GM12878 (cell line): ENCODE measurements around the gene CCDC97. TPM values are rescaled to one million over a fixed set of nuclear protein-coding genes. Genes with fewer than 3 reads are reported as not detected.

Experiments used
- CBX3 ChIP-seq: fragments of 200-600 bp; sonication (generic); IDR thresholded peaks from 2 replicates; pipeline ENCODE4 v1.6.1; 2016; ENCODE audit warnings: low read depth, borderline replicate concordance
- ETV6 ChIP-seq, 2 experiments: fragments of 450-650 bp in 1 of 2; IDR thresholded peaks in 1 of 2; conservative IDR thresholded peaks in 1 of 2; 2 replicates each; pipeline ENCODE4 v1.6.1; 2014; ENCODE audit warnings: antibody characterized with exemption in 1 of 2, borderline replicate concordance in 1 of 2, low read depth in 1 of 2, mild to moderate bottlenecking in 1 of 2, moderate library complexity in 1 of 2
- HCFC1 ChIP-seq: fragments of 150-350 bp; IDR thresholded peaks from 2 replicates; pipeline ENCODE4 v1.6.1; 2014; ENCODE audit warnings: low read length
- HDGF ChIP-seq: fragments of 450-650 bp; IDR thresholded peaks from 2 replicates; pipeline ENCODE4 v1.6.1; 2016; ENCODE audit warnings: antibody characterized with exemption
- KAT2A ChIP-seq: conservative IDR thresholded peaks from 2 replicates; pipeline ENCODE4 v1.6.1; 2011; ENCODE audit warnings: low read depth, low read length; ENCODE audit not compliant: control insufficient read depth
- MEF2B ChIP-seq: fragments of 450-650 bp; IDR thresholded peaks from 2 replicates; pipeline ENCODE4 v1.6.1; 2018; ENCODE audit warnings: mild to moderate bottlenecking, moderate library complexity; ENCODE audit not compliant: partially characterized antibody, poor library complexity, severe bottlenecking
- NFIC ChIP-seq: IDR thresholded peaks from 2 replicates; pipeline ENCODE4 v1.6.1; 2012; ENCODE audit warnings: low read depth, mild to moderate bottlenecking, inconsistent platforms, low read length, moderate library complexity
- NFYB ChIP-seq: IDR thresholded peaks from 2 replicates; pipeline ENCODE4 v1.6.1; 2011; ENCODE audit warnings: low read depth, mild to moderate bottlenecking, low read length, improper control_type of control experiment, moderate library complexity; ENCODE audit not compliant: insufficient read depth
- PAX8 ChIP-seq: fragments of 450-650 bp; IDR thresholded peaks from 2 replicates; pipeline ENCODE4 v1.6.1; 2017; ENCODE audit warnings: mild to moderate bottlenecking, moderate library complexity
- RAD51 ChIP-seq: fragments of 450-650 bp; IDR thresholded peaks from 2 replicates; pipeline ENCODE4 v1.6.1; 2016; ENCODE audit warnings: moderate library complexity, mild to moderate bottlenecking, inconsistent platforms
- SMAD5 ChIP-seq: IDR thresholded peaks from 2 replicates; pipeline ENCODE4 v1.6.1; 2016; ENCODE audit warnings: antibody characterized with exemption, low read depth
- TARDBP ChIP-seq: IDR thresholded peaks from 2 replicates; pipeline ENCODE4 v1.6.1; 2016; ENCODE audit warnings: borderline replicate concordance
- TBL1XR1 ChIP-seq: IDR thresholded peaks from 2 replicates; pipeline ENCODE4 v1.6.1; 2012; ENCODE audit warnings: low read depth, low read length, improper control_type of control experiment
- ZBED1 ChIP-seq: IDR thresholded peaks from 2 replicates; pipeline ENCODE4 v1.6.1; 2016; ENCODE audit warnings: borderline replicate concordance
- ZNF24 ChIP-seq: fragments of 450-650 bp; IDR thresholded peaks from 2 replicates; pipeline ENCODE4 v1.6.1; 2017; ENCODE audit warnings: antibody characterized with exemption, mild to moderate bottlenecking
- polyA plus RNA-seq, 11 experiments: library from polyadenylated mRNA; depleted of rRNA in 4 of 11; unstranded in 6 of 11; stranded (reverse) in 5 of 11; fragments of >200 nt; fragmentation: Nextera tagmentation in 4 of 11; fragmentation: Illumina TruSeq in 1 of 11; extraction: Ambion mirVana in 4 of 11; extraction: Trizol in 1 of 11; gene quantifications; 1 replicate in 1 of 11; 2 replicates in 10 of 11; pipeline versions ENCODE4 v1.2.1 to v1.2.3, GENCODE V29; 2011 to 2016; ENCODE audit warnings: inconsistent platforms in 2 of 11, missing spikeins in 2 of 11, low read depth in 1 of 11
- total RNA-seq, 4 experiments: library from RNA; depleted of rRNA in 3 of 4; stranded (reverse); fragments of >200 nt in 3 of 4; fragmentation: Illumina TruSeq in 1 of 4; extraction: Trizol in 1 of 4; gene quantifications; 2 replicates each; pipeline versions ENCODE4 v1.2.1 to v1.2.3, GENCODE V29; 2013 to 2021
- TF ChIP-seq, protein P1 (sequence below): fragments of 450-650 bp; IDR thresholded peaks from 2 replicates; pipeline ENCODE4 v1.6.1; 2017; ENCODE audit warnings: low read depth, mild to moderate bottlenecking, moderate library complexity
- TF ChIP-seq, protein P2 (sequence below): IDR thresholded peaks from 2 replicates; pipeline ENCODE4 v1.6.1; 2011; ENCODE audit warnings: borderline replicate concordance, low read depth, mild to moderate bottlenecking, moderate library complexity, low read length; ENCODE audit not compliant: insufficient read depth, poor library complexity, severe bottlenecking
- TF ChIP-seq, protein P3 (sequence below): fragments of 450-650 bp; IDR thresholded peaks from 2 replicates; pipeline ENCODE4 v1.6.1; 2017; ENCODE audit warnings: mild to moderate bottlenecking, moderate library complexity
- TF ChIP-seq, protein P4 (sequence below): fragments of 450-650 bp; formaldehyde crosslinking; IDR thresholded peaks from 2 replicates; pipeline ENCODE4 v1.5.0; 2022; ENCODE audit warnings: mild to moderate bottlenecking, missing genetic modification characterization

Gene CCDC97
- total and polyA plus RNA-seq, 10 of the 15 experiments (the other 5 are each of a cell fraction or from before 2014, with no cell fraction given), result 1.8 to 34.1 (median 18.8) TPM

DNA sequence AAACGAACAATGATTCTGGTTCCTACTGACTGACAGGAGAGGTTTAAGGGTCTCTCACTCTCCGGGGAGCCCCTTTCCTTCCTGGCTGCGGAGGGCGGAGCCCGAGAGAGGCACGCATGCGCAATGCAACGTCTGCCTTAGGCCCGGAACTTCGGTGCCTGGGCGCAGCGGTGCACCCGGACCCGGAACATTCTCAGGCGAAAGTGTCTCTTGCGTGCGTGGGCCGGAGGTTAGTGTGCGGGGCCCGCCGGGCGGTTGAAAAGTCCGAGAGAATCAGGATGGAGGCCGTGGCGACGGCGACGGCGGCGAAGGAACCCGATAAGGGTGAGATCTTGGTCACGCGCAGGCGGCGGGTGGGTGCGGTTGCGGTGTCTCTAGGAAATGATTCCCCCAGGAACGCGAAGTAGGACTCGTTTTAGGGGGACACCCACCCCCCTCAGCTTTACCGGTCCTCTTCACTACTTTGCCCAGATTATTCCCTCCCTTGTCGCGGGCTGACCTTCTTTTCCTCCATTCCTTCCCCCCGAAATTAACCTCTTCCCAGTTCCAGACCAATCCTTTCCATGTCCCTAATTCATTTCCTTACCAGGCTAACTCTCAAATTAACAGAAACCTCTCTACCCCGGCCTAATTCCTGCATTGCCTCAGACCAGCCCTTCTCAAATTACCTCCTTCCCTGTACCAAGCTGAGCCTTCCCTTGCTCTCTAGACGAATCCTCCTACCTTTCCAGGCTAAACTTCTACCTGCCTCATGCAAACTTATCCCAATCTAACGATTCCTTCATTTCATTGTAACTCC lies at the start of gene CCDC97 (continued):
- TF ChIP-seq, protein P1, sequence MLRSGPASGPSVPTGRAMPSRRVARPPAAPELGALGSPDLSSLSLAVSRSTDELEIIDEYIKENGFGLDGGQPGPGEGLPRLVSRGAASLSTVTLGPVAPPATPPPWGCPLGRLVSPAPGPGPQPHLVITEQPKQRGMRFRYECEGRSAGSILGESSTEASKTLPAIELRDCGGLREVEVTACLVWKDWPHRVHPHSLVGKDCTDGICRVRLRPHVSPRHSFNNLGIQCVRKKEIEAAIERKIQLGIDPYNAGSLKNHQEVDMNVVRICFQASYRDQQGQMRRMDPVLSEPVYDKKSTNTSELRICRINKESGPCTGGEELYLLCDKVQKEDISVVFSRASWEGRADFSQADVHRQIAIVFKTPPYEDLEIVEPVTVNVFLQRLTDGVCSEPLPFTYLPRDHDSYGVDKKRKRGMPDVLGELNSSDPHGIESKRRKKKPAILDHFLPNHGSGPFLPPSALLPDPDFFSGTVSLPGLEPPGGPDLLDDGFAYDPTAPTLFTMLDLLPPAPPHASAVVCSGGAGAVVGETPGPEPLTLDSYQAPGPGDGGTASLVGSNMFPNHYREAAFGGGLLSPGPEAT, result peak; percentile 97
- TF ChIP-seq, protein P2, sequence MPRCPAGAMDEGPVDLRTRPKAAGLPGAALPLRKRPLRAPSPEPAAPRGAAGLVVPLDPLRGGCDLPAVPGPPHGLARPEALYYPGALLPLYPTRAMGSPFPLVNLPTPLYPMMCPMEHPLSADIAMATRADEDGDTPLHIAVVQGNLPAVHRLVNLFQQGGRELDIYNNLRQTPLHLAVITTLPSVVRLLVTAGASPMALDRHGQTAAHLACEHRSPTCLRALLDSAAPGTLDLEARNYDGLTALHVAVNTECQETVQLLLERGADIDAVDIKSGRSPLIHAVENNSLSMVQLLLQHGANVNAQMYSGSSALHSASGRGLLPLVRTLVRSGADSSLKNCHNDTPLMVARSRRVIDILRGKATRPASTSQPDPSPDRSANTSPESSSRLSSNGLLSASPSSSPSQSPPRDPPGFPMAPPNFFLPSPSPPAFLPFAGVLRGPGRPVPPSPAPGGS, result peak; percentile 75
- TF ChIP-seq, protein P3, sequence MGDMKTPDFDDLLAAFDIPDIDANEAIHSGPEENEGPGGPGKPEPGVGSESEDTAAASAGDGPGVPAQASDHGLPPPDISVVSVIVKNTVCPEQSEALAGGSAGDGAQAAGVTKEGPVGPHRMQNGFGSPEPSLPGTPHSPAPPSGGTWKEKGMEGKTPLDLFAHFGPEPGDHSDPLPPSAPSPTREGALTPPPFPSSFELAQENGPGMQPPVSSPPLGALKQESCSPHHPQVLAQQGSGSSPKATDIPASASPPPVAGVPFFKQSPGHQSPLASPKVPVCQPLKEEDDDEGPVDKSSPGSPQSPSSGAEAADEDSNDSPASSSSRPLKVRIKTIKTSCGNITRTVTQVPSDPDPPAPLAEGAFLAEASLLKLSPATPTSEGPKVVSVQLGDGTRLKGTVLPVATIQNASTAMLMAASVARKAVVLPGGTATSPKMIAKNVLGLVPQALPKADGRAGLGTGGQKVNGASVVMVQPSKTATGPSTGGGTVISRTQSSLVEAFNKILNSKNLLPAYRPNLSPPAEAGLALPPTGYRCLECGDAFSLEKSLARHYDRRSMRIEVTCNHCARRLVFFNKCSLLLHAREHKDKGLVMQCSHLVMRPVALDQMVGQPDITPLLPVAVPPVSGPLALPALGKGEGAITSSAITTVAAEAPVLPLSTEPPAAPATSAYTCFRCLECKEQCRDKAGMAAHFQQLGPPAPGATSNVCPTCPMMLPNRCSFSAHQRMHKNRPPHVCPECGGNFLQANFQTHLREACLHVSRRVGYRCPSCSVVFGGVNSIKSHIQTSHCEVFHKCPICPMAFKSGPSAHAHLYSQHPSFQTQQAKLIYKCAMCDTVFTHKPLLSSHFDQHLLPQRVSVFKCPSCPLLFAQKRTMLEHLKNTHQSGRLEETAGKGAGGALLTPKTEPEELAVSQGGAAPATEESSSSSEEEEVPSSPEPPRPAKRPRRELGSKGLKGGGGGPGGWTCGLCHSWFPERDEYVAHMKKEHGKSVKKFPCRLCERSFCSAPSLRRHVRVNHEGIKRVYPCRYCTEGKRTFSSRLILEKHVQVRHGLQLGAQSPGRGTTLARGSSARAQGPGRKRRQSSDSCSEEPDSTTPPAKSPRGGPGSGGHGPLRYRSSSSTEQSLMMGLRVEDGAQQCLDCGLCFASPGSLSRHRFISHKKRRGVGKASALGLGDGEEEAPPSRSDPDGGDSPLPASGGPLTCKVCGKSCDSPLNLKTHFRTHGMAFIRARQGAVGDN, result peak; percentile 70
- TF ChIP-seq CBX3, result no peak
- TF ChIP-seq HCFC1, result peak; percentile 72
- TF ChIP-seq SMAD5, result peak; percentile 79
- TF ChIP-seq KAT2A, result no peak
- TF ChIP-seq RAD51, result peak; percentile 65; the same call in 1 of the 2 replicates
- TF ChIP-seq, protein P4, sequence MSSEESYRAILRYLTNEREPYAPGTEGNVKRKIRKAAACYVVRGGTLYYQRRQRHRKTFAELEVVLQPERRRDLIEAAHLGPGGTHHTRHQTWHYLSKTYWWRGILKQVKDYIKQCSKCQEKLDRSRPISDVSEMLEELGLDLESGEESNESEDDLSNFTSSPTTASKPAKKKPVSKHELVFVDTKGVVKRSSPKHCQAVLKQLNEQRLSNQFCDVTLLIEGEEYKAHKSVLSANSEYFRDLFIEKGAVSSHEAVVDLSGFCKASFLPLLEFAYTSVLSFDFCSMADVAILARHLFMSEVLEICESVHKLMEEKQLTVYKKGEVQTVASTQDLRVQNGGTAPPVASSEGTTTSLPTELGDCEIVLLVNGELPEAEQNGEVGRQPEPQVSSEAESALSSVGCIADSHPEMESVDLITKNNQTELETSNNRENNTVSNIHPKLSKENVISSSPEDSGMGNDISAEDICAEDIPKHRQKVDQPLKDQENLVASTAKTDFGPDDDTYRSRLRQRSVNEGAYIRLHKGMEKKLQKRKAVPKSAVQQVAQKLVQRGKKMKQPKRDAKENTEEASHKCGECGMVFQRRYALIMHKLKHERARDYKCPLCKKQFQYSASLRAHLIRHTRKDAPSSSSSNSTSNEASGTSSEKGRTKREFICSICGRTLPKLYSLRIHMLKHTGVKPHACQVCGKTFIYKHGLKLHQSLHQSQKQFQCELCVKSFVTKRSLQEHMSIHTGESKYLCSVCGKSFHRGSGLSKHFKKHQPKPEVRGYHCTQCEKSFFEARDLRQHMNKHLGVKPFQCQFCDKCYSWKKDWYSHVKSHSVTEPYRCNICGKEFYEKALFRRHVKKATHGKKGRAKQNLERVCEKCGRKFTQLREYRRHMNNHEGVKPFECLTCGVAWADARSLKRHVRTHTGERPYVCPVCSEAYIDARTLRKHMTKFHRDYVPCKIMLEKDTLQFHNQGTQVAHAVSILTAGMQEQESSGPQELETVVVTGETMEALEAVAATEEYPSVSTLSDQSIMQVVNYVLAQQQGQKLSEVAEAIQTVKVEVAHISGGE (CRISPR knock-in tag), result peak; percentile 93
- TF ChIP-seq NFIC, result no peak; the same call in 1 of the 2 replicates
- peak; percentile 54; the same call in 1 of the 2 replicates for TF ChIP-seq HDGF
- TF ChIP-seq TARDBP, result peak; percentile 81; the same call in 1 of the 2 replicates
- TF ChIP-seq ETV6 (conservative IDR thresholded peaks at IDR 0.05 in 1 of 2, IDR thresholded peaks at IDR 0.05 in 1 of 2; ENCODE audit: borderline replicate concordance in 1 of 2, low read depth in 1 of 2), result 0 out of 4 replicates have a peak, but pooled peaks of 1 of the 2 experiments have one; percentile 60
- no peak for TF ChIP-seq PAX8
- peak; percentile 73 for TF ChIP-seq ZNF24
- TF ChIP-seq TBL1XR1, result peak; percentile 18; the same call in 1 of the 2 replicates
- no peak for TF ChIP-seq NFYB
- TF ChIP-seq MEF2B, result peak; percentile 81
- no peak; the same call in 1 of the 2 replicates for TF ChIP-seq ZBED1
